ENCODE measurements around the gene FRMD4A.

Gene FRMD4A

DNA sequence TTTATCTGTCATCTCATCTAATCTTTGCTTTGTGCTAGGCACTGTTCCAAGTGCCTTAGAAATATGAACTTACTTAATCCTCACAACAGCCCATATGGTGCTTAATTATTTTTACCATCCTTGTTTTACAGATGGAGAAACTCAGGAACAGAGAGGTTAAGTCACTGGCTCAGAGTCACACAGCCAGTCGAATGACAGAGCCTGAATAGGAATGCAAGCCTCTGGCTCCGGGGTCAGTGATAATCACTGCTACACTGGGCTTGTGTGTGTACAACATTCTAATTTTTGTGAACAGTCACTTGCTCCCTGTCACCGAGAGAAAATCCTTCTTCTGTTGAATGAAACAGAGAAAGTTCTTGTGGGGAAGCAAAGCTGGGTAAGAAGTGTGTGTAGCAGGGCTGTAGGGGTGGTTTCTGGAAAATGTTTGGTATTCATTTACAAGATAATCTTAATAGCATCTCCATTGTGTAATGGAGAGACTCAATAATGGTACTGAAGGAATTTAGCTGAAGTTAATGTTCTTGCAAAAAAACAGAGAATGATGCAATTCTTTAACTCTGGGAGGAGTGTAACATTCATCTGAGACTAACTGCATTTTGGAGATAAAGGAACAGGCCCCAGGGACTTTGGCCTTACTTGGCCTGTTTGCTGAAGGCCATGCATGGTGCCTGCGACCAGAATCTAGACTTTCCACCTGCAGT lies 290.6 kb downstream of the FRMD4A start:
- no peak overlapping the region for H3K27ac ChIP-seq (replicated peaks; ENCODE audit: low read length)
- H3K18ac ChIP-seq (ENCODE audit: low read length), result no peak overlapping the region
- H3K14ac ChIP-seq (ENCODE audit: low read length), result no peak overlapping the region
- H2AFZ ChIP-seq (ENCODE audit: low read length), result no peak overlapping the region
- H4K8ac ChIP-seq (ENCODE audit: low read depth, low read length), result no peak overlapping the region
- no peaks in the 10 kb centered on the region for H3K36me3 ChIP-seq (replicated peaks in 1 of 2; ENCODE audit: control insufficient read depth in 2 of 2, insufficient read depth in 2 of 2, low read length in 2 of 2)
- DNase-seq (ENCODE audit: low spot score), result no peak
- no peak overlapping the region for H3K4me3 ChIP-seq (ENCODE audit: low read length in 2 of 2)
- peaks cover 0 to 4% of the 10 kb centered on the region in 2 donors for H3K9me3 ChIP-seq (replicated peaks in 1 of 2; ENCODE audit: control insufficient read depth in 2 of 2, insufficient read depth in 1 of 2, low read depth in 1 of 2, low read length in 2 of 2)
- H4K91ac ChIP-seq (ENCODE audit: low read depth, low read length, poor library complexity), result no peak overlapping the region
- no peak overlapping the region for H3K4ac ChIP-seq (ENCODE audit: low read length)
- H2AK5ac ChIP-seq (ENCODE audit: low read depth, low read length), result no peak overlapping the region
- WGBS, 2 donors (ENCODE audit: extremely low coverage in 2 of 2, insufficient read length in 2 of 2, insufficient replicate concordance in 1 of 2), result no CpG with 5 or more reads among the region's 4 CpGs
- no peak overlapping the region for H3K23ac ChIP-seq (ENCODE audit: low read depth, low read length, poor library complexity)
- H2BK5ac ChIP-seq (ENCODE audit: low read length), result no peak overlapping the region
- no peak overlapping the region for H3K9ac ChIP-seq (ENCODE audit: low read depth, low read length, poor library complexity)
- peaks cover 2% of the 10 kb centered on the region for H3K79me1 ChIP-seq (ENCODE audit: low read depth, low read length)
- no peaks in the 10 kb centered on the region for H3K27me3 ChIP-seq (ENCODE audit: control insufficient read depth in 3 of 3, insufficient read depth in 3 of 3, low read depth in 1 of 3, low read length in 3 of 3)
- H3K4me2 ChIP-seq (ENCODE audit: insufficient read depth, low read length, poor library complexity, severe bottlenecking), result no peak overlapping the region
- H3K4me1 ChIP-seq (ENCODE audit: control insufficient read depth in 2 of 2, insufficient read depth in 1 of 2, low read depth in 1 of 2, low read length in 2 of 2), result no peaks in the 10 kb centered on the region
- no peak overlapping the region for H2BK120ac ChIP-seq (ENCODE audit: low read depth, low read length)
- H2BK15ac ChIP-seq (ENCODE audit: low read length), result no peak overlapping the region
- H2BK12ac ChIP-seq (ENCODE audit: low read length), result no peak overlapping the region

DNA sequence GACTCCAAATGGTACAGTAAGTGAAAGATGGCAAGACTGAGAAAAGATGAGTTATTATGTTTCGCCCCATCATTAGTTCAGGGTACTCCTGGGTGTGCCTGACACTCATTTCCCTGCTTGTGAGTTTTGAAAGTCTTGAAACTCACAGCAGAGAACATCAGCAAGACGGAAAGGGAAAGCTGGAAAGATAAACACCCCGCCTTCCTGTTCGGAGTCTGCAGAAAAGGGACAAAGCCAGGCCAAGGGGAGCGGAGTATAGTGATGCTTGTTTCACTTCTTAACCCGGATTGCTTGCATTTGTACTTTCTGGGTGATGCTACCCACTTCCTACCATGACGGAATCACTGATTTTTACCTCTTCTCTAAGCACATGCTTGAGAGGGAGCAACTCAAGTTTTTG lies 294.5 kb downstream of the FRMD4A start:
- no peaks in the 10 kb centered on the region for H3K27me3 ChIP-seq (ENCODE audit: control insufficient read depth in 3 of 3, insufficient read depth in 3 of 3, low read depth in 1 of 3, low read length in 3 of 3)
- no peak overlapping the region for H3K27ac ChIP-seq (replicated peaks; ENCODE audit: low read length)
- H3K79me1 ChIP-seq (ENCODE audit: low read depth, low read length), result peaks cover 2% of the 10 kb centered on the region
- no peak overlapping the region for H4K8ac ChIP-seq (ENCODE audit: low read depth, low read length)
- H2BK5ac ChIP-seq (ENCODE audit: low read length), result no peak overlapping the region
- no peak for DNase-seq (ENCODE audit: low spot score)
- H2BK15ac ChIP-seq (ENCODE audit: low read length), result no peak overlapping the region
- no peaks in the 10 kb centered on the region for H3K36me3 ChIP-seq (replicated peaks in 1 of 2; ENCODE audit: control insufficient read depth in 2 of 2, insufficient read depth in 2 of 2, low read length in 2 of 2)
- no peak overlapping the region for H3K4me2 ChIP-seq (ENCODE audit: insufficient read depth, low read length, poor library complexity, severe bottlenecking)
- no peaks in the 10 kb centered on the region for H3K9me3 ChIP-seq (replicated peaks in 1 of 2; ENCODE audit: control insufficient read depth in 2 of 2, insufficient read depth in 1 of 2, low read depth in 1 of 2, low read length in 2 of 2)
- no peak overlapping the region for H4K91ac ChIP-seq (ENCODE audit: low read depth, low read length, poor library complexity)
- H2BK120ac ChIP-seq (ENCODE audit: low read depth, low read length), result no peak overlapping the region
- no peak overlapping the region for H3K4ac ChIP-seq (ENCODE audit: low read length)
- no peak overlapping the region for H2AK5ac ChIP-seq (ENCODE audit: low read depth, low read length)
- H2BK12ac ChIP-seq (ENCODE audit: low read length), result no peak overlapping the region
- no peak overlapping the region for H3K23ac ChIP-seq (ENCODE audit: low read depth, low read length, poor library complexity)
- H3K4me3 ChIP-seq (ENCODE audit: low read length in 2 of 2), result no peak overlapping the region
- H2AFZ ChIP-seq (ENCODE audit: low read length), result no peak overlapping the region
- peaks cover 0 to 2% of the 10 kb centered on the region in 2 donors for H3K4me1 ChIP-seq (ENCODE audit: control insufficient read depth in 2 of 2, insufficient read depth in 1 of 2, low read depth in 1 of 2, low read length in 2 of 2)
- H3K18ac ChIP-seq (ENCODE audit: low read length), result no peak overlapping the region
- H3K9ac ChIP-seq (ENCODE audit: low read depth, low read length, poor library complexity), result no peak overlapping the region
- WGBS, 2 donors (ENCODE audit: extremely low coverage in 2 of 2, insufficient read length in 2 of 2, insufficient replicate concordance in 1 of 2), result no CpG with 5 or more reads among the region's 7 CpGs
- H3K14ac ChIP-seq (ENCODE audit: low read length), result no peak overlapping the region

DNA sequence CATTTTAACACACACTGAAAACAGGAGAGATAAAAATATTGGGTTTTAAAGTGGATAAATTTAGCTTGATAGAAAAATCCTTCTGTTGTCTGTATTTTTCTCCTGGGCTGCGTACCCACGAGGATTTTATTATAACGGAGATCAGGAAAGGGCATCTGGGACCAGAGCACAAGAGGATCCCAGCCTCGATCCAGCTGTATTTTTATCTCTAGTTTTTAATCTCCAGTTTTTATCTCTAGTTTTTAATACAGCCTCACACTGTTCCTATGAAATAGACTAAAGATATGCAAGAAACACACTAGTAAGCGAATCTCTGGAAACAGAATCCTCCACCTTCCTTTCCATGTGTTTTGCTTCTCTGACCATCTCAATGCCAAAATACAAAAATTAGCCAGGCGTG lies 295.2 kb downstream of the FRMD4A start:
- Histone ChIP-seq H3K4me2 (ENCODE audit: insufficient read depth, low read length, poor library complexity, severe bottlenecking) (no peak overlapping the region), H2AFZ (ENCODE audit: low read length) (no peak overlapping the region), H3K9me3 (replicated peaks in 1 of 2; ENCODE audit: control insufficient read depth in 2 of 2, insufficient read depth in 1 of 2, low read depth in 1 of 2, low read length in 2 of 2) (no peaks in the 10 kb centered on the region), H3K36me3 (replicated peaks in 1 of 2; ENCODE audit: control insufficient read depth in 2 of 2, insufficient read depth in 2 of 2, low read length in 2 of 2) (no peaks in the 10 kb centered on the region), H2BK120ac (ENCODE audit: low read depth, low read length) (no peak overlapping the region), H3K4me1 (ENCODE audit: control insufficient read depth in 2 of 2, insufficient read depth in 1 of 2, low read depth in 1 of 2, low read length in 2 of 2) (peaks cover 0 to 2% of the 10 kb centered on the region in 2 donors), H4K8ac (ENCODE audit: low read depth, low read length) (no peak overlapping the region), H3K4ac (ENCODE audit: low read length) (no peak overlapping the region), H3K23ac (ENCODE audit: low read depth, low read length, poor library complexity) (no peak overlapping the region), H2BK12ac (ENCODE audit: low read length) (no peak overlapping the region), H3K9ac (ENCODE audit: low read depth, low read length, poor library complexity) (no peak overlapping the region), H3K18ac (ENCODE audit: low read length) (no peak overlapping the region), H3K79me1 (ENCODE audit: low read depth, low read length) (peaks cover 2% of the 10 kb centered on the region), H2BK15ac (ENCODE audit: low read length) (no peak overlapping the region), H2AK5ac (ENCODE audit: low read depth, low read length) (no peak overlapping the region), H4K91ac (ENCODE audit: low read depth, low read length, poor library complexity) (no peak overlapping the region), H3K4me3 (ENCODE audit: low read length in 2 of 2) (no peak overlapping the region), H3K14ac (ENCODE audit: low read length) (no peak overlapping the region), H2BK5ac (ENCODE audit: low read length) (no peak overlapping the region), H3K27ac (replicated peaks; ENCODE audit: low read length) (no peak overlapping the region), H3K27me3 (ENCODE audit: control insufficient read depth in 3 of 3, insufficient read depth in 3 of 3, low read depth in 1 of 3, low read length in 3 of 3) (no peaks in the 10 kb centered on the region)
- WGBS, 2 donors (ENCODE audit: extremely low coverage in 2 of 2, insufficient read length in 2 of 2, insufficient replicate concordance in 1 of 2), result no CpG with 5 or more reads among the region's 6 CpGs
- no peak for DNase-seq (ENCODE audit: low spot score)

DNA sequence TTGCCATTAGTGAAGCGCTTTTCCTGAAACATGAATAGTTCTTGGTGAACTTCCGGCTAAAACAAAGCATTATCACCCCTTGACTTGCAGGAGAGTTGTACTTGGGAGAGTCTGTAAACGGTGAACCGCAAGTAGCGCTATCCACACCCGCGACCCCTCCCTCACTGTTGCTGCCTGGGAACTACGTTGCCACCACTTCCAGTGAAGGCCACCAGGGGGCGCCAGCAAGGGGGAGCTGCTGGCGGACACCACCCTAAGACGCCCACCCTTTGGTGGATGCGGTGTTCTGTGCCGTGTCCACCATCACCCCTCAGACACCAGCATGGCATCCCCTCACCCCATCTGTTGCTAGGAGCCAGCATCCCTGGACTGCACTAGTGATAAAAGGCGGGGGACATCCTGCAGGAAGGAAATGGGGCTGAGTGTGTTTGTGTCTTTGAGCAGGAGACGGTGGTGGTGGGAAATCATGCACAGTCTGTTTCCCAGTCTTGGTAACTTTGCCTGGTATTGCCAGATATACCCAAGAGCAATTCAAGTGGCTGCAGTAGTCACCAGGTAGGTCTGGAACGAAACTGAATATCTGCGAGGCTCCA lies 298.2 kb downstream of the FRMD4A start:
- H2AFZ ChIP-seq (ENCODE audit: low read length), result no peak overlapping the region
- H3K4me2 ChIP-seq (ENCODE audit: insufficient read depth, low read length, poor library complexity, severe bottlenecking), result no peak overlapping the region
- H2BK15ac ChIP-seq (ENCODE audit: low read length), result peak overlapping the region; percentile 10
- no peak overlapping the region for H3K4ac ChIP-seq (ENCODE audit: low read length)
- peak; percentile 52 for DNase-seq (ENCODE audit: low spot score)
- no peak overlapping the region for H2BK12ac ChIP-seq (ENCODE audit: low read length)
- H3K23ac ChIP-seq (ENCODE audit: low read depth, low read length, poor library complexity), result no peak overlapping the region
- no peaks in the 10 kb centered on the region for H3K9me3 ChIP-seq (replicated peaks in 1 of 2; ENCODE audit: control insufficient read depth in 2 of 2, insufficient read depth in 1 of 2, low read depth in 1 of 2, low read length in 2 of 2)
- no peak overlapping the region for H3K9ac ChIP-seq (ENCODE audit: low read depth, low read length, poor library complexity)
- no peak overlapping the region for H4K91ac ChIP-seq (ENCODE audit: low read depth, low read length, poor library complexity)
- peak overlapping the region; percentile 59 for H3K18ac ChIP-seq (ENCODE audit: low read length)
- H3K14ac ChIP-seq (ENCODE audit: low read length), result no peak overlapping the region
- no peak overlapping the region for H3K27ac ChIP-seq (replicated peaks; ENCODE audit: low read length)
- H3K27me3 ChIP-seq (ENCODE audit: control insufficient read depth in 3 of 3, insufficient read depth in 3 of 3, low read depth in 1 of 3, low read length in 3 of 3), result no peaks in the 10 kb centered on the region
- H3K36me3 ChIP-seq (replicated peaks in 1 of 2; ENCODE audit: control insufficient read depth in 2 of 2, insufficient read depth in 2 of 2, low read length in 2 of 2), result no peaks in the 10 kb centered on the region
- H3K4me1 ChIP-seq (ENCODE audit: control insufficient read depth in 2 of 2, insufficient read depth in 1 of 2, low read depth in 1 of 2, low read length in 2 of 2), result peaks cover 0 to 2% of the 10 kb centered on the region in 2 donors
- no peak overlapping the region for H4K8ac ChIP-seq (ENCODE audit: low read depth, low read length)
- H3K79me1 ChIP-seq (ENCODE audit: low read depth, low read length), result no peaks in the 10 kb centered on the region
- H3K4me3 ChIP-seq (ENCODE audit: low read length in 2 of 2), result peak overlapping the region in 1 of 2 donors; percentile 5
- WGBS, 2 donors (ENCODE audit: extremely low coverage in 2 of 2, insufficient read length in 2 of 2, insufficient replicate concordance in 1 of 2), result no CpG with 5 or more reads among the region's 17 CpGs
- no peak overlapping the region for H2BK5ac ChIP-seq (ENCODE audit: low read length)
- H2BK120ac ChIP-seq (ENCODE audit: low read depth, low read length), result no peak overlapping the region
- H2AK5ac ChIP-seq (ENCODE audit: low read depth, low read length), result no peak overlapping the region

Data from neuronal stem cell (in vitro differentiated cells).